Stimulated activated memory B cell treated with anti-CD40 and anti-IgM and Interleukin-4, amounts not matched to agents 10 μg/mL and 1 μg/mL and 100 μg/mL, for 72 hours (primary cell): ENCODE results near the gene CSAD.

Experiments used
- ATAC-seq: fragments of 150-1000 bp; cut with Tn5 transposase; 2 replicates; pipeline ENCODE4 v1.10.0; 2021
- H3K27ac Mint-ChIP-seq: one replicate; pipeline ENCODE4 v1.8.0; 2022; ENCODE audit warnings: mild to moderate bottlenecking, mixed read lengths
- H3K27me3 Mint-ChIP-seq: one replicate; pipeline ENCODE4 v1.8.0; 2022; ENCODE audit warnings: mixed read lengths
- H3K36me3 Mint-ChIP-seq: one replicate; pipeline ENCODE4 v1.8.0; 2022; ENCODE audit warnings: mixed read lengths
- H3K4me1 Mint-ChIP-seq: one replicate; pipeline ENCODE4 v1.8.0; 2022; ENCODE audit warnings: mixed read lengths
- H3K4me3 Mint-ChIP-seq: one replicate; pipeline ENCODE4 v1.8.0; 2022; ENCODE audit warnings: mild to moderate bottlenecking, moderate library complexity, mixed read lengths
- H3K9me3 Mint-ChIP-seq: one replicate; pipeline ENCODE4 v1.8.0; 2022; ENCODE audit warnings: mixed read lengths

CSAD gene

GRCh38 chr12:53221203-53222080 lies 40.7 kb upstream of the CSAD start:
- H3K9me3 Mint-ChIP-seq = no peaks in the 10 kb centered on the region
- peak overlapping the region; percentile 93 for H3K27ac Mint-ChIP-seq
- H3K36me3 Mint-ChIP-seq = peaks cover 12% of the 10 kb centered on the region
- peak; percentile 46 for ATAC-seq
- peaks cover 58% of the 10 kb centered on the region for H3K4me1 Mint-ChIP-seq
- H3K27me3 Mint-ChIP-seq = no peaks in the 10 kb centered on the region
- H3K4me3 Mint-ChIP-seq = peak overlapping the region; percentile 94

GRCh38 chr12:53220694-53221202 lies 40.0 kb upstream of the CSAD start:
- Mint-ChIP-seq H3K27me3 (no peaks in the 10 kb centered on the region), H3K9me3 (no peaks in the 10 kb centered on the region), H3K4me1 (peaks cover 65% of the 10 kb centered on the region), H3K27ac (peak overlapping the region; percentile 93), H3K36me3 (peaks cover 12% of the 10 kb centered on the region), H3K4me3 (peak overlapping the region; percentile 94)
- peak; percentile 82 for ATAC-seq

GRCh38 chr12:53219956-53220693 lies 39.4 kb upstream of the CSAD start:
- Mint-ChIP-seq H3K9me3 (no peaks in the 10 kb centered on the region), H3K4me3 (peak overlapping the region; percentile 94), H3K4me1 (peaks cover 65% of the 10 kb centered on the region), H3K27me3 (no peaks in the 10 kb centered on the region), H3K36me3 (peaks cover 6% of the 10 kb centered on the region), H3K27ac (peak overlapping the region; percentile 93)
- ATAC-seq = peak; percentile 69

GRCh38 chr12:53219292-53219955 lies 38.7 kb upstream of the CSAD start:
- ATAC-seq = peak; percentile 57
- Mint-ChIP-seq H3K4me1 (peaks cover 66% of the 10 kb centered on the region), H3K27ac (peak overlapping the region; percentile 93), H3K27me3 (no peaks in the 10 kb centered on the region), H3K9me3 (no peaks in the 10 kb centered on the region), H3K4me3 (peak overlapping the region; percentile 94), H3K36me3 (peaks cover 6% of the 10 kb centered on the region)

- ATAC-seq = no peak
- H3K27ac Mint-ChIP-seq = peak overlapping the region; percentile 93
- H3K9me3 Mint-ChIP-seq = no peaks in the 10 kb centered on the region
- H3K4me3 Mint-ChIP-seq = peak overlapping the region; percentile 94
- H3K36me3 Mint-ChIP-seq = peaks cover 11% of the 10 kb centered on the region
- peaks cover 73% of the 10 kb centered on the region for H3K4me1 Mint-ChIP-seq
- H3K27me3 Mint-ChIP-seq = no peaks in the 10 kb centered on the region
Observed at GRCh38 chr12:53218551-53219291, 38.0 kb upstream of the CSAD start.

- ATAC-seq = no peak
- Mint-ChIP-seq H3K4me1 (peaks cover 81% of the 10 kb centered on the region), H3K36me3 (peaks cover 16% of the 10 kb centered on the region), H3K27ac (peak overlapping the region; percentile 93), H3K9me3 (no peaks in the 10 kb centered on the region), H3K27me3 (no peaks in the 10 kb centered on the region), H3K4me3 (peak overlapping the region; percentile 62)
Observed at GRCh38 chr12:53217931-53218307, 37.2 kb upstream of the CSAD start.

GRCh38 chr12:53217051-53217930 lies 36.6 kb upstream of the CSAD start:
- Mint-ChIP-seq H3K27me3 (no peaks in the 10 kb centered on the region), H3K4me3 (peak overlapping the region; percentile 62), H3K4me1 (peaks cover 79% of the 10 kb centered on the region), H3K9me3 (no peaks in the 10 kb centered on the region), H3K27ac (peak overlapping the region; percentile 93), H3K36me3 (peaks cover 16% of the 10 kb centered on the region)
- ATAC-seq = no peak

GRCh38 chr12:53215497-53215896 lies 34.8 kb upstream of the CSAD start:
- ATAC-seq = no peak
- H3K36me3 Mint-ChIP-seq = peaks cover 22% of the 10 kb centered on the region
- H3K9me3 Mint-ChIP-seq = no peaks in the 10 kb centered on the region
- H3K4me3 Mint-ChIP-seq = no peak overlapping the region
- H3K27me3 Mint-ChIP-seq = no peaks in the 10 kb centered on the region
- peaks cover 75% of the 10 kb centered on the region for H3K4me1 Mint-ChIP-seq
- H3K27ac Mint-ChIP-seq = peak overlapping the region; percentile 93

- no peak for ATAC-seq
Observed at GRCh38 chr12:53214687-53215455, 34.1 kb upstream of the CSAD start.

GRCh38 chr12:53214221-53214620 lies 33.5 kb upstream of the CSAD start:
- Mint-ChIP-seq H3K27ac (peak overlapping the region; percentile 93), H3K27me3 (no peaks in the 10 kb centered on the region), H3K9me3 (no peaks in the 10 kb centered on the region), H3K4me1 (peaks cover 73% of the 10 kb centered on the region), H3K4me3 (no peak overlapping the region), H3K36me3 (peaks cover 22% of the 10 kb centered on the region)
- no peak for ATAC-seq

More at GRCh38 chr12:53214687-53215455, 34.1 kb upstream of the CSAD start:
- H3K27me3 Mint-ChIP-seq = no peaks in the 10 kb centered on the region
- H3K4me1 Mint-ChIP-seq = peaks cover 75% of the 10 kb centered on the region
- peaks cover 22% of the 10 kb centered on the region for H3K36me3 Mint-ChIP-seq
- H3K27ac Mint-ChIP-seq = peak overlapping the region; percentile 93
- H3K4me3 Mint-ChIP-seq = no peak overlapping the region
- no peaks in the 10 kb centered on the region for H3K9me3 Mint-ChIP-seq

- Mint-ChIP-seq H3K27me3 (no peaks in the 10 kb centered on the region), H3K4me3 (no peak overlapping the region), H3K36me3 (peaks cover 26% of the 10 kb centered on the region), H3K9me3 (no peaks in the 10 kb centered on the region), H3K27ac (peak overlapping the region; percentile 66), H3K4me1 (peaks cover 74% of the 10 kb centered on the region)
- peak; percentile 81 for ATAC-seq
Observed at GRCh38 chr12:53213348-53213747, 32.6 kb upstream of the CSAD start.

GRCh38 chr12:53212931-53213330 lies 32.2 kb upstream of the CSAD start:
- ATAC-seq = no peak
- peaks cover 26% of the 10 kb centered on the region for H3K36me3 Mint-ChIP-seq
- H3K27me3 Mint-ChIP-seq = no peaks in the 10 kb centered on the region
- peaks cover 74% of the 10 kb centered on the region for H3K4me1 Mint-ChIP-seq
- H3K4me3 Mint-ChIP-seq = no peak overlapping the region
- H3K9me3 Mint-ChIP-seq = no peaks in the 10 kb centered on the region
- peak overlapping the region; percentile 66 for H3K27ac Mint-ChIP-seq
